AG09309 (cell line): ENCODE measurements around the gene SCML2.

Source experiments
- DNase-seq: peaks from one replicate; pipeline ENCODE4 v3.0.0-alpha.2; 2010; ENCODE audit warnings: low read depth
- H3K4me3 ChIP-seq: 2 replicates; pipeline ENCODE4 v1.5.1; 2011; ENCODE audit warnings: mild to moderate bottlenecking, low read depth, low read length, moderate library complexity; ENCODE audit not compliant: control insufficient read depth
- TF ChIP-seq, protein P1 (sequence below): IDR thresholded peaks from 2 replicates; pipeline ENCODE4 v1.5.1; 2011; ENCODE audit warnings: mild to moderate bottlenecking, low read depth, low read length, inconsistent platforms; ENCODE audit not compliant: insufficient read depth, control insufficient read depth; ENCODE audit errors: missing control alignments

SCML2 gene

DNA sequence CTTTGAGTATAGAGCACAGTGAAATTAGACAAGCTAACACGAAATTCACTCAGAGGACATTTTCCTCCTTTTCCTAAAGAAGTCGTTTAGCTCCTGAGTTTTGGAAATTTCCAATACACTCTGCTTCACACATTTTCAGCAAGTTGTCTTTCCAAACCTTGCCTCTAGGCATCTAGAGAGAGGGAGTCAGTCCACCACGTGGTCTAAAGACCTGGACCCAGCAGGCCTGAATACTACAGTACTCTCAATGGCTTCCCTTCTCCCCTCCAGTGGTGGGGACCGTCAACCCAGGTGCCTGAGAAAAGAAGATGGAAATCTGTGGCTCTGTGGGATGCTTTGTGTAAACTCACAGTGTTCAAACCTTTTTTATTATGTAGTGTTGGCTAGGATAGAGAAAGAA is 13.9 kb upstream of the SCML2 start:
- no peak overlapping the region for H3K4me3 ChIP-seq
- no peak for DNase-seq
- TF ChIP-seq, protein P1, sequence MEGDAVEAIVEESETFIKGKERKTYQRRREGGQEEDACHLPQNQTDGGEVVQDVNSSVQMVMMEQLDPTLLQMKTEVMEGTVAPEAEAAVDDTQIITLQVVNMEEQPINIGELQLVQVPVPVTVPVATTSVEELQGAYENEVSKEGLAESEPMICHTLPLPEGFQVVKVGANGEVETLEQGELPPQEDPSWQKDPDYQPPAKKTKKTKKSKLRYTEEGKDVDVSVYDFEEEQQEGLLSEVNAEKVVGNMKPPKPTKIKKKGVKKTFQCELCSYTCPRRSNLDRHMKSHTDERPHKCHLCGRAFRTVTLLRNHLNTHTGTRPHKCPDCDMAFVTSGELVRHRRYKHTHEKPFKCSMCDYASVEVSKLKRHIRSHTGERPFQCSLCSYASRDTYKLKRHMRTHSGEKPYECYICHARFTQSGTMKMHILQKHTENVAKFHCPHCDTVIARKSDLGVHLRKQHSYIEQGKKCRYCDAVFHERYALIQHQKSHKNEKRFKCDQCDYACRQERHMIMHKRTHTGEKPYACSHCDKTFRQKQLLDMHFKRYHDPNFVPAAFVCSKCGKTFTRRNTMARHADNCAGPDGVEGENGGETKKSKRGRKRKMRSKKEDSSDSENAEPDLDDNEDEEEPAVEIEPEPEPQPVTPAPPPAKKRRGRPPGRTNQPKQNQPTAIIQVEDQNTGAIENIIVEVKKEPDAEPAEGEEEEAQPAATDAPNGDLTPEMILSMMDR = no peak

DNA sequence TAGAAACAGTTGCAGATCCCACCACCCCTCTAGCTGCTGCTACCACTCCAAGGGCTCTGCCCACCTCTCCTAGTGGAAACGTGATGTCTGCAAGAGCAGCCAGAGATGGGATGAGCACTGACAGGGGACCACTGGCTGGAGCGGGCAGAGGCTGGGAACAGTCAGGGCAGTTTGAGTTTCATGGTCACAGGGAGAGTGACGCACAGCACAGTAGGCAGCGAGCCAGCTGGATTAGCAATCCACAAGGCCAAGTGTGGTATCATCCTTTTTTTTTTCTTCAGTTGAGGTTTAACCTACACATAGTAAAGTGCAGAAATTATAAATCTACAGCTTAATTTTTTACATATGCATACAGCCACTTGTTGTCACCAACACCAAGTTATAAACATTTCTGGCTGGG is 6.4 kb upstream of the SCML2 start:
- no peak for DNase-seq
- TF ChIP-seq, protein P1 = no peak

DNA sequence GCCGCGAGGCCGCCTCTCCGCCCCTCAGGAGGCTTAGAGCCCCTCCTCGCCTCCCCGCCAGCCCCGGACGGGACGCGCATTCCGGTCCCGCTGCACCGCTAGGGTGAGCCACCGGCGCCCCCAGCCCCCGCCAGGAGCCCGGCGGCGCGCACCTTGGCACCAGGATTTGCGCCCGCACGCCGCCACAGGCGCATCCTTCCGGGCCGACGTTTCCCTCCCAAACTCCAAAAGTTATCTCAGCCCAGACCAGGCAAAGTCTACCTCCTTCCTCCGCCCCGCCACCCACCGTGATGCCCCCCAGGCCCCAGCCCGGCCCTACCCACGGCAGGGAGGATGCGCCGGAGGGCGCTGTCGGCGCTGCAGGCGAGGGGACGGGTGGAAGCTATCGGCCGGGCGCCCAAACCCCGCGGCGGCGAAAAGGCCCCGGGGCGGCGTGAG is 538 bp downstream of the SCML2 start:
- peak overlapping the region; percentile 64 for H3K4me3 ChIP-seq
- TF ChIP-seq, protein P1 = peak; percentile 24
- DNase-seq = no peak

More for the DNA sequence above, 6.4 kb upstream of the SCML2 start:
- H3K4me3 ChIP-seq = no peak overlapping the region

DNA sequence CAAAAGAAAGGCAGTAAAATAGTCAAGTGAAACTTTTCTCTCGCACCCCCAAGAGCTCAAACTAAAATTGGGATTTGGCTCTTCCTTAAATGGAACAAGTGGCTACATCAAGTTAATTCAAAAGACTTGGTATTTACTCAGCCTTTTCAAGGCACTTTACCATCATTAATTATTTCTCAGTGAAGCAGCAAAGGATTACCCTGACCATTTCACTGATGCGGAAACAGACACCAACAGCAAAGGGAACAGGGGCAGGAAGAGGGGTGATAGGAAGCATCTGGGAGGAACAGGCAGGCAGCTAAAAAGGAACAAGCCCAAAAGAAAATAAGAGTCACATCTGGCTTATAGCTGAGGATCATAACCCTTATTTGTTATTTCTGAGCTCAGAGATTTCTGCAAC is 2.7 kb downstream of the SCML2 start:
- H3K4me3 ChIP-seq = no peak overlapping the region
- no peak for DNase-seq
- TF ChIP-seq, protein P1 = no peak

DNA sequence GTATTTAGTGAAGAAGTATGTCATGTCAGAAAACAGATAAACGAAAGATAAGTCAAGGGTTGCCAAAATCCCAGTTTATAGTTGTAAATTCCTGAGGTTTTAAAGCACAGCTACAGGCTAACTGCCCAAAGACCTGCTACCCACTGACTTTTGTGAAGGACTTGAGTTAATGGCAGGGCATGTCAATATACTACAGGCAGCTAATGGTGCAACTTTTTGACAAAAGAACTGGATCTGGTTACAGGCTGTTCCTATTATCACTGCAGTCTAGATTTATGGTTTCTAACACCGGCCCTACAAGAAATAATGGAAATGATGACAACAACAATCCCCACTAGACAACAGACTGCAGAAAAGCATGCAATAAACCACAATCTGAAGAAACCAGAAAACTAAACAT is 6.4 kb downstream of the SCML2 start:
- DNase-seq = no peak
- no peak overlapping the region for H3K4me3 ChIP-seq
- TF ChIP-seq, protein P1 = no peak

DNA sequence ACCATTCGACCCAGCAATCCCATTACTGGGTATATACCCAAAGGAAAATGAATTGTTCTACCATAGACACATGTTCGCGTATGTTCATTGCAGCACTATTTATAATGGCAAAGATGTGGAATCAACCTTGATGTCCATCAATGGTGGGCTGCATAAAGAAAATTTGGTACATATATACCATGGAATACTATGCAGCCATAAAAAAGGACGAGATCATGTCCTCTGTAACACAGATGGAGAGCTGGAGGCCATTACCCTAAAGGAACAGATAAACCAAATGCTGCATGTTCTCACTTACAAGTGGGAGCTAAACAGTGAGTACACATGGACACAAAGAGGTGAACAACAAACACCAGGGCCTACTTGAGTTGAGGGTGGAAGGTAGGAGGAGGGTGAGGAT is 45.1 kb downstream of the SCML2 start:
- DNase-seq = no peak
- H3K4me3 ChIP-seq = no peak overlapping the region
- TF ChIP-seq, protein P1 = no peak

DNA sequence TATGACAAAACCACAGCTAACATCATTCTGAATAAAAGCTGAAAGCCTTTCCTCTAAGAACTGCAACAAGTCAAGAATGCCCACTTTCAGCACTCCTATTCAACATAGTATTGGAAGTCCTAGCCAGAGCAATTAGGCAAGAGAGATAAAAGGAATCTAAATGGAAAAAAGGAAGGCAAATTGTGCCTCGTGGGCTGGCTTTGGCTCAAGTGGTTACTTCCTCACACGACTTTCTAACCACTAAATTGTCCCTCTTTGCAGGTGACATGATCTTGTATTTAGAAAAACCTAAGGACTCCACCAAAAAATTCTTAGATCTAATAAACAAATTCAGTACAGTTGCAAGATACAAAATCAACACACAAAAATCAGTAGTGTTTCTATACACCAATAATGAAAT is 57.2 kb downstream of the SCML2 start:
- H3K4me3 ChIP-seq = no peak overlapping the region
- DNase-seq = no peak
- TF ChIP-seq, protein P1 = no peak
